ENCODE measurements around the gene FBXL19.
A peak's percentile ranks its signal among the peaks of the same experiment; 100 is the strongest.

FBXL19 gene

GRCh38 chr16:30989469-30990047 lies 66.2 kb downstream of the FBXL19 start:
- DNase-seq (ENCODE audit: low read depth), result no peak

DNA sequence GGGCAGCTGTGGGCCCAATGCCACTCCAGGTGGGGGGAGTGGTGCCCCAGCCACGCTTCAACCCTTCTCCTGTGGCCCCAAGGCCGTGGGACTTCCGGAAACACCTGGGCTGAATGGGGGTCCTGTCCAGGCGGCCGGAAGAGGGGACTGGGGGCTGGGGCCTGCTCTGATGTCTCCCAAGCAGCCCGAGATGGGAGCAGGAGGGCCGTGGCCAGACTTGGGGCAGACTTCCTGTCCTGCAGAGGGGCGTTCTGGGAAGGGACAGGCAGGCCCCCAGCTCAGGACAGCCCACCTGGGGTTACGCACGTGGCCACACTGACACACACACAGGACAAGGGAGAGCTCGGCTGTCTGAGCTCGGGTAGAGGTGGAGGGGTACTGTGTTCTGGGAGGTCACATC lies 66.7 kb downstream of the FBXL19 start:
- DNase-seq (ENCODE audit: low read depth), result no peak

DNA sequence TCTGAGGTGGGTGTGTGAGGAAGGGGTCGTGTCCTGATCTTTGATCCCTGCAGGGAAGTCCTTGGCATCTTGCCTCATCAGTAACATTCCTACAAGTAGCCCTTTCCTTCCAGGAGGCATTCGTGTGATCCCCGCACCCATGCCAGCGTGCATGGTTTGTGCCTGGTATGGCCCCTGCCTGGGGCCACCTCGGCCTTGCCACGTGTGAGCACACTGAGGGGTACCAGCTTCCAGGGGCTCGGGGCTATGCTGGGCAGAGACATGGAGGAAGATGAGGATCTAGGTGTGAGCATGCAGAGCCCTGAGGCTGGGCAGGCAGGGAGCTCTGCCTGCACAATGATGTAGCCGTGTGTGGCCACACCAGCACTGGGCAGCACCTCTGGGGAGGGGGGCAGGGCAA lies 67.7 kb downstream of the FBXL19 start:
- no peak for DNase-seq (ENCODE audit: low read depth)

- no peak for DNase-seq (ENCODE audit: low read depth)
Observed at GRCh38 chr16:30992276-30992780, 69.0 kb downstream of the FBXL19 start.

DNA sequence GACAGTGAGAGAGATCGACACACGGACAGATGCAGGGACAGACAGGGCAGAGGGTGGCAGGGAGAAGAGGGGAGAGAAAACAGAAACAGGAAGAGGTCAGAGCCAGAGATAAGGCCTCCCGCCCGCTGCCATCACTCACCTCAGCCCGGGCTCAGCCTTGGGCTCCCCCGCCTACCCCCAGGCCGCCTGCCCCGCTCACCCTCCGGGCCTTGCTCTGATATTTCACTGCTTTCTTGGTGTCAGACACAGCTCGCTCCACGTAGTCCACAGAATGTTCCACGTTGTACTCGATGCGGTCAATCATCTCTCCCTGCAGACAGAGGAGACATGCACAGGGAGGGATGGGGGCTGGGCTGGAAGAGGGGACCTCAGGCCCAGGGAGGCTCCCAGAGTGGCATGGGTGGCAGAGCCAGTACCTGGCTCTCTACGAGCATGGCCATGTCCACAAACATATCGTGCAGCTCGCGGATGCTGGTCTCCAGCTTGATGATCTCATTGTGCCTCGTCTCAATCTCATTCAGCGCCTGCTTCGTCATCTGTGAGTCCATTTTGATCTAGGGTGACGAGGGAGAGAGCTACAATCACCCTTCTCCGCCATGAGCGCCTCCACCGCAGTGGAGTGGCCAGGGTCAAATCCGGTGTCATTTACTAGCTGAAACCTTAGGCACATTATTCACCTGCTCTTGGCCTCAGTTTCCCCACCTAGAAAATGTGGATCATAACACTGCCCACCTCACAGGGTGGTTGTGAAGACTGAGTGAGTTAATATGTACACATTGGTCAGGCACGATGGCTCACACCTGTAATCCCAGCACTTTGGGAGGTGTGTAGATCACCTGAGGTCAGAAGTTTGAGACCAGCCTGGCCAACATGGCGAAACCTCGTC lies 69.8 kb downstream of the FBXL19 start:
- no peak for DNase-seq (ENCODE audit: low read depth)

GRCh38 chr16:30995927-30996323 lies 72.6 kb downstream of the FBXL19 start:
- no peak for DNase-seq (ENCODE audit: low read depth)

- no peak for DNase-seq (ENCODE audit: low read depth)
Observed at GRCh38 chr16:30996324-30996984, 73.1 kb downstream of the FBXL19 start.

DNA sequence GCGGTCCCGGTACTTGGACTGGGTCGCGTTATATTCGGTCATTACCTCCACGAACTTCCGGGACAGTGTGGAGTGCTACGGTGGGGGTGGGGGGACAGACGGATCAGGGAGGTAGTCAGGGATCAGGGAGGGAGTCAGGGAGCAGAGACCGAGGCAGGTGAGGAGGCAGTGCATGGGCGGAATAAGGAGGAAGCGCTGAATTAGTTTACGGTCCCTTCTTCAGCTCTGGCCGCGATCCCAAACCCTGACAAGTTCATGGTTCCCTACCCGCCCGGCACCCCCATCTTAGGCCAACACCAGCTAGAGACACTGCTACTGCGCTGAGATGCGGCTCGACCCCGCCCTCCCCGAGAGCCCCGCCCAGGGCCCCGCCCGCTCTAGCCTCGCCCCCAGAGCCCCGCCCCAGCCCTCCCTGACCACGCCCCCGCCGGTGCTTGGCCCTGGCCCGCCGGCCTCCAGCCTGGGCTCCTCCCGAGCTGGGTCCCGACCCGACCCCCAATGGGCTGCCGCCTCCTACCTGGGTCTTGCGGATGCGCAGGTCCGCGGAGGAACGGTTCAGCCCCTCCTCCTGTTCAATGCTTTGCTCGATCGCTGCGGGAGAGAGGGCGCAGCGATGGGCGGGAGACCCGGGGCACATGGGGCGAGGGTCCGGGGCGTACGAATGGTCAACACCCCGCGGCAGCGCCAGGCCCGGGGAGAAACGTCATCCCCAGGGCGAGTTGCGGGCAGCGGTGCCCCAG lies 73.8 kb downstream of the FBXL19 start:
- DNase-seq (ENCODE audit: low read depth), result peak; percentile 68

- DNase-seq (ENCODE audit: low read depth), result no peak
Observed at GRCh38 chr16:30997725-30998711, 74.6 kb downstream of the FBXL19 start.

Measured in stimulated activated CD4-positive, alpha-beta T cell treated with anti-CD3 and anti-CD28 coated beads, Interleukin-2, amount 100 ng/mL, for 4 hours (primary cell).